ENCODE data around the gene IFNAR2. TPM values are rescaled to one million over a fixed set of nuclear protein-coding genes. Genes with fewer than 3 reads are reported as not detected.

Gene IFNAR2
- polyA plus RNA-seq, 4 donors: 11.5 to 23.8 (median 21.1) TPM

DNA sequence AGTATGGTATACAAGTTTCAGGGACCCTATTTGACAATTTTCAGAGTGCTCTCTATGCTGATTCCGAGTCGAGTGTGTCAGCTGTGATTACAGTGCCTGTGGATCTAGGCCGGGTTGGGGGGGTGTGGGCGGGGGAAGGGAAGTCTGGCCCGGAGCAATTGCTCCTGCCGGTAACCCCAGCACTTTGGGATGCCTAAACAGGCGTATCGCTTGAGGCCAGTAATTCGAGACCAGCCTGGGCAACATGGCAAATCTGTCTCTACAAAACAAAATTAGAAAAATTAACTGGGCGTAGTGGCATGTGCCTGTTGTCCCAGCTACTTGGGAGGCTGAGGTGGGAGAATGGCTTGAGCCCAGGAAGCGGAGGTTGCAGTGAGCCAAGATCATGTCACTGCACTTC is 34.8 kb downstream of the IFNAR2 start:
- DNase-seq (ENCODE audit: low read depth in 4 of 4, low spot score in 2 of 4): no peak

DNA sequence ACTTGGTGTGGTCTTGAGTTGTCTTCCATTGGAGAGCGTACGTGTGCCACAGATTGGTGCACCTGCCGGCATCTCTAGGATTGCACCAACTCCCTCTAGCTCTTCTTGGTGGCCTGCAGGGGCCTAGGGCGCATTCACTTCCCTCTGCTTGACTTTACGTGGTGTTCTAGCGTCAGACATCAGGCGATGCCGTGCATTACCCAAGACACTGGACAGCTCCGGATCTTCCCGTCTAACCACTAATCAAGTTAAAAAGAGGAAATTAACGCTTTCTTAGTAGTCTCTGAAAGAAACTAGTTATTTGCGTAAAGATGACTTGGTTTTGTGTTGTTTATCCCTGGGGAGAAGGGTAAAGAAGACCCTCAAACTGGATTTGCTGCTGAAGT is 35.9 kb downstream of the IFNAR2 start:
- no peak for DNase-seq (ENCODE audit: low read depth in 4 of 4, low spot score in 2 of 4)

DNA sequence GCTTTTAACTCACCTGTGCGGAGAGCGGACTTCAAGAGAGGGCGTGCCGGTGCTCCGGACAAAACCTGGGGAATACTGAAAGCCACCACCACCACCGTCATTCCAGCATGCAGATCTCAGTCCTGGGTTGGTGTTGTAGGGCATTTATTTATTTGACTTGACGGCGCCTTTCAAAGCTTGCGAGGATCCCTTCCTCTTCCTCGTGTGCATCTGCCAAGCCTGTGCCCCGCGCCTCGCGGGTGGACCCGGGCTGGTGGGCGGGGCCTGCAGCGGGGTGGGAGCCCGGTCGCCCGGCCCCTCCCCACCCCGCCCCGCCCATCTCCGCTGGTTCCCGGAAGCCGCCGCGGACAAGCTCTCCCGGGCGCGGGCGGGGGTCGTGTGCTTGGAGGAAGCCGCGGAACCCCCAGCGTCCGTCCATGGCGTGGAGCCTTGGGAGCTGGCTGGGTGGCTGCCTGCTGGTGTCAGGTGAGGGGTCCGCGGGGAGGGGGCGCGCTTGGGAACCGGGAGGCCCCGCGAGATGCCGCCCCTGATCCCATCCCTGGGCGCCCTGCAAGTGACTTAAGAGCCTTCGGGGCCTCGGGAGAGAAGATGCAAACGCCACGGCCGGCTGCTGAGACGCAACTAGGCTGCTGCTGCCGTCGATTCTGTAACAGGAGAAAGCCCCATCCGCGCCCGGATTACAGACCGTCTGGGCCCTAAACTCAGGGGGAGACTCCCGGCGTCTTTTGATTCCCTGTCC is 36.5 kb downstream of the IFNAR2 start, which contains the start of gene IL10RB:
Gene IL10RB, plus strand, starts transcription at position 318 of the 739 bp plus-strand sequence. Its CDS starts 99 bp downstream, at position 417.
- peak; percentile 39 to 67 (median 56) for DNase-seq (ENCODE audit: low read depth in 4 of 4, low spot score in 2 of 4)

DNA sequence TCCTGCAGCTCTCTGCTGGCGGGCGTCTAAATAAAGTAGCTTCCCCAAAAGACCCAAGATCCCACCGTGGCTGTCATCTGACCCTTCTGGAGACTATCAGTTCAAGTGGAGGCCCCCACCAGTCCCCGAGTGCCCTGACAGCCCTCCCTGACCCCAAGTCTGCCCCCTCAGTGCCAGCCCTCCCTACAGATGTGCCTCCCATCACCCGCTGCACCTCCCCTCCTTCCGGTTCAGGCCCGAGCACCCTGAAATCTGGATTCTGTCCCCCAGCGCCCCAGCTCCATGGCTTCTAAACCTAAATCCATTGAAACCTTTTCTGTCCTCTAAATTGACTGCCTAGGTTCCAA is 37.0 kb downstream of the IFNAR2 start:
- DNase-seq (ENCODE audit: low read depth in 4 of 4, low spot score in 2 of 4): no peak

DNA sequence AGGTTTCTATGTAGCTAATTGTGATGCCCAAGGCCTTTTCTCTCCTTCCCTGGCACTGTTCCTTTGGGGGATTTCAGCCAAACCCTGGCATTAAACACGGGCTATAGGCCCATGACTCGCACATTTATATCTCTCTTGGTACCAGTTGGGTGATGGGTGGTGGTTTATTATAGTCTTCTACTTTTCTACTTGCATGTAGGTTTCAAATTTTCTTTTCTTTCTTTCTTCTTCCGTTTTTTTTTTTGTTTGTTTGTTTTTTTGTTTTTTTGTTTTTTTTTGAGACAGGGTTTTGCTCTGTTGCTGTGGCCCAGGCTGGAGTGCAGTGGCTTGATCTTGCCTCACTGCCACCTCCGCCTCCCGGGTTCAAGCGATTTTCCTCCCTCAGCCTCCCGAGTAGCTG is 37.5 kb downstream of the IFNAR2 start:
- DNase-seq (ENCODE audit: low read depth in 4 of 4, low spot score in 2 of 4): no peak

DNA sequence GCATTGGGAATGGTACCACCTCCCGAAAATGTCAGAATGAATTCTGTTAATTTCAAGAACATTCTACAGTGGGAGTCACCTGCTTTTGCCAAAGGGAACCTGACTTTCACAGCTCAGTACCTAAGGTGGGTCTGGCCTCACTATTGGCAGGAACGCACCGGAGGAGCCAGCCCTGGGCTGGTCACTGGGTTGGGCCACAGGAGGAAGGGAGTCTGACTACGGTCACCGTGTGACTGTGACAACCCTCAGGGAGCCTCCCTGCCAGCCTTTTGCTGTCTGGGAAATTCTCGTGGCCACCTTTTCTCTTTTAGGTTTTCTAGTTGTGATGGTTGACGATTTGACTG is 38.6 kb downstream of the IFNAR2 start:
- no peak for DNase-seq (ENCODE audit: low read depth in 4 of 4, low spot score in 2 of 4)

DNA sequence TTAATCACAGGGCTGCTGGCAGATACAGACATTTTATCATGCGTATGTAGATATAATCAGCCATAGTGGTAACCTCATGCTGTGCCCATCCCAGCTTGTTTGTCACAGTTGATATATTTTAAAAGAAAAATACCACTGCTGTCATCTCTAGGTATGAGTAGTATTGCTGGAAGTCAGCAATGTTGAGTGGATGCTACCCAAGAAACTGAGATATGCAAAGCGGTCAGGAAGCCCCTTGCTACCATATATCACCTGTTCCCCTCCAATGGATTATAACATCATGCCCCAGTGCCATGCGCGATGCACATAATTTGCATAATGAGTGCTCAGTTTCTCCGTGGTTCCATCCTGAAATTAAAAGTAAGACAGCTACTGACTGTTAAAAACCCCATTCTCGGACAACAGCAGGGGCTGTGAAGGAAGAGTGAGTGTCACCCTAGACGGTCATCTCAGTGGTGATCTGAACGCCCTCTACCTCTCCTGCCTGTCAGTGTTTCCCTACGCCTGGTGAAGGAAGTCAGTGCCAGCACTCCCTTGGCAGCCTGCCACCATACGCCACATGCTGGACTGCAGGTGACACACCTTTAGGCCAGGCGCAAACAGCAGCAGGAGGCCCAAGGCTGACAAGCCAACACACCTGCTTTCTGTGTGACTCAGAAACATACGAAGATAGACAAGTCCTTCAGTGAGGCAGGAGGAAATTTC is 39.2 kb downstream of the IFNAR2 start:
- DNase-seq (ENCODE audit: low read depth in 4 of 4, low spot score in 2 of 4): no peak

DNA sequence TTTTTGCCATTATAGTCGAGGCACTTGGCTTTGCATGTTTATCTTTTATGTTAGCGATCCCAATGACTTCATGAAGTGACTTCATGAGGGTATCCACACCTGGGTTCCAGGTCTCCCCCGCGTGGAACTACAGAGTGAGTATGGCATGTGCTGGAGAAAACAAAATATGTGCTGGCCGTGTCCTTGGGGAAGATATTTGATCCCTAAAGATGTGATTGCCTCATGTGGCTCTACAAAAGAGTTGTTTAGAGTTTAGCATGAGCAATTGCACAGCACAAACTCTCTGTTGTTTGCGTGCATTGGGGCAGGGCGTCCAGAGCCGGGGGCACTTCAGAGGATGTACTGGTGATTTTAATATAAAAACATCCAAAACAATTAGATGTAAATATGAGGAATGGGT is 41.2 kb downstream of the IFNAR2 start:
- no peak for DNase-seq (ENCODE audit: low read depth in 4 of 4, low spot score in 2 of 4)

DNA sequence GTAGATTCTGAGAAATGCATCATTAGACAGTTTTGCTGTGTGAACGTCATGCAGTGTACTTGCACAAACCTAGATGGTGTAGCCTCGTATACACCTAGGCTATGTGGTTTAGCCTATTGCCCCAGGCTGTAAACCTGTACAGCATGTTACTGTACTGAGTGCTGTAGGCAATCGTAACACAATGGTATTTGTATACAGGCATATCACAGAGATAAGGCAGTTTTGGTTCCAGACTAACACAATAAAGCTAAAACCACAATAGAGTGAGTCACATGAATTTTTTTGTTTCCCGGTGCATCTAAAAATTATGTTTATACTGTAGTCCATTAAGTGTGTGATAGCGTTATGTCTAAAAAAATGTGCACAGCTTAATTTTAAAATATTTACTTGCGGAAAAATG is 43.3 kb downstream of the IFNAR2 start:
- DNase-seq (ENCODE audit: low read depth in 4 of 4, low spot score in 2 of 4): no peak

DNA sequence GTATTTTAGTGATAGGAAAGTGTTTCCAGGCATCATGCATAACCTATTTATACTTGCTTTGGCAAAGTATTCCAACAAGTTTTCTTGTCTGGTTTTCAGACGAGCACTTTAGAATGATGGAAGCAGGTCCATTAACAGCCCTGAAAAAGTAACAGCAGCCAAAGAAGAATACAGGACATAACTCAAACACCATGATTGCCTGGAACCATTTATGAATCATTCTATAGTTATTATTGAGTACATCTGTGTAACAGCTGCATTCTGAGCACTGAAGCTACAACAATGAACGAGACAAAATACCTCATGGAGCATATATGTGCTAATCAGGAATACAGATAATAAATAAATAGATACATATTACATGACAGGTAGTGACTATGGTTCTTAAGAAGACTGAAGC is 49.0 kb downstream of the IFNAR2 start:
- DNase-seq (ENCODE audit: low read depth in 4 of 4, low spot score in 2 of 4): no peak

DNA sequence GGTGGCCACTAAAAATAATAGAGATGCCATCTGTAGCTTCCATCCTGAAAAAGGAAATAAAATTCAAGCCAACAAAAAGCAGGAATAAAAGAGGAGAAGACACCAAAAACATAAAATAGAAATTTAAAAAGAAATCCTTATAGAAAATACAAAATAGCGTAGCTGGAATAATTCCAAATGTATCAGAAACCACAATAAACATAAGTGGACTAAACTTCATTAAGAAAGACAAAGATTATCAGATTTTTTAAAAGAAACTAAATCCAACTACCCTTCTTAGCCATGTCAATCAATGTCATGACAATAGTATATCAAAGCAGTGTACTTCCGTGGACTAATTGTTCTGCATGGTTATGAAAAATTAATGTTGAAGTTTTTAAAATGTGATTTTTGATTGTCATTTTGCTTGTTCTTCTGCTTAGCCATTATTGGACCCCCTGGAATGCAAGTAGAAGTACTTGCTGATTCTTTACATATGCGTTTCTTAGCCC is 49.6 kb downstream of the IFNAR2 start:
- DNase-seq (ENCODE audit: low read depth in 4 of 4, low spot score in 2 of 4): no peak

Other genes starting within 250 kb of the IFNAR2 start
- under 1 TPM in 1 of 4 donors, not detected in 3; 0.33 TPM for gene OLIG2, start 204.0 kb upstream of the IFNAR2 start, polyA plus RNA-seq (ENCODE audit: insufficient read length in 4 of 4)
- 1 to 10 TPM in 1 of 4 donors, under 1 TPM in 1, not detected in 2; 0.20 to 1.8 TPM for gene OLIG1, start 159.8 kb upstream of the IFNAR2 start, polyA plus RNA-seq (ENCODE audit: insufficient read length in 4 of 4)
- gene IL10RB, start 36.4 kb downstream of the IFNAR2 start, polyA plus RNA-seq (ENCODE audit: insufficient read length in 4 of 4): 10 to 100 TPM; 28.4 to 35.3 (median 30.9) TPM
- gene IFNAR1, start 95.0 kb downstream of the IFNAR2 start, polyA plus RNA-seq (ENCODE audit: insufficient read length in 4 of 4): 10 to 100 TPM; 33.2 to 37.2 (median 36.5) TPM
- gene IFNGR2, start 173.5 kb downstream of the IFNAR2 start, polyA plus RNA-seq (ENCODE audit: insufficient read length in 4 of 4): 10 to 100 TPM; 70.1 to 88.0 (median 80.2) TPM

All from left renal cortex interstitium (tissue), 4 donors.